T-helper 1 cell treated with Interleukin-12 subunit alpha and Interleukin-12 subunit beta and Interleukin-4 antibody, amounts not matched to agents 30 μg/mL and 1 μg/mL, for 36 hours (primary cell): ENCODE data around the gene BCL2L14.

ENCODE experiments used
- H3K27ac Mint-ChIP-seq: one replicate; pipeline ENCODE4 v1.8.0; 2021; ENCODE audit warnings: mild to moderate bottlenecking, mixed read lengths
- H3K27me3 Mint-ChIP-seq: one replicate; pipeline ENCODE4 v1.8.0; 2021; ENCODE audit warnings: low read depth, mixed read lengths
- H3K36me3 Mint-ChIP-seq: one replicate; pipeline ENCODE4 v1.8.0; 2021; ENCODE audit warnings: low read depth, mixed read lengths
- H3K4me1 Mint-ChIP-seq: one replicate; pipeline ENCODE4 v1.8.0; 2021; ENCODE audit warnings: low read depth, mixed read lengths
- H3K4me3 Mint-ChIP-seq: one replicate; pipeline ENCODE4 v1.8.0; 2021; ENCODE audit warnings: mild to moderate bottlenecking, moderate library complexity, mixed read lengths
- H3K9me3 Mint-ChIP-seq: one replicate; pipeline ENCODE4 v1.8.0; 2021; ENCODE audit warnings: mixed read lengths

Gene BCL2L14

GRCh38 chr12:12147111-12147510 is 76.4 kb downstream of the BCL2L14 start:
- Mint-ChIP-seq H3K4me1 (no peaks in the 10 kb centered on the region), H3K9me3 (no peaks in the 10 kb centered on the region), H3K36me3 (no peaks in the 10 kb centered on the region), H3K4me3 (no peak overlapping the region), H3K27ac (no peak overlapping the region), H3K27me3 (no peaks in the 10 kb centered on the region)
